ENCODE results near the gene SOHLH1. TPM values are rescaled to one million over a fixed set of nuclear protein-coding genes. Genes with fewer than 3 reads are reported as not detected.

SOHLH1 gene
- total RNA-seq, 4 donors from 2014 or later: not detected

GRCh38 chr9:135697226-135697625, 2.1 kb downstream of the SOHLH1 start:
- no peak for ATAC-seq (ENCODE audit: low FRiP score)
- TF ChIP-seq, protein P1, sequence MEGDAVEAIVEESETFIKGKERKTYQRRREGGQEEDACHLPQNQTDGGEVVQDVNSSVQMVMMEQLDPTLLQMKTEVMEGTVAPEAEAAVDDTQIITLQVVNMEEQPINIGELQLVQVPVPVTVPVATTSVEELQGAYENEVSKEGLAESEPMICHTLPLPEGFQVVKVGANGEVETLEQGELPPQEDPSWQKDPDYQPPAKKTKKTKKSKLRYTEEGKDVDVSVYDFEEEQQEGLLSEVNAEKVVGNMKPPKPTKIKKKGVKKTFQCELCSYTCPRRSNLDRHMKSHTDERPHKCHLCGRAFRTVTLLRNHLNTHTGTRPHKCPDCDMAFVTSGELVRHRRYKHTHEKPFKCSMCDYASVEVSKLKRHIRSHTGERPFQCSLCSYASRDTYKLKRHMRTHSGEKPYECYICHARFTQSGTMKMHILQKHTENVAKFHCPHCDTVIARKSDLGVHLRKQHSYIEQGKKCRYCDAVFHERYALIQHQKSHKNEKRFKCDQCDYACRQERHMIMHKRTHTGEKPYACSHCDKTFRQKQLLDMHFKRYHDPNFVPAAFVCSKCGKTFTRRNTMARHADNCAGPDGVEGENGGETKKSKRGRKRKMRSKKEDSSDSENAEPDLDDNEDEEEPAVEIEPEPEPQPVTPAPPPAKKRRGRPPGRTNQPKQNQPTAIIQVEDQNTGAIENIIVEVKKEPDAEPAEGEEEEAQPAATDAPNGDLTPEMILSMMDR (IDR thresholded peaks at IDR 0.05): no peak
- no peak for DNase-seq (ENCODE audit: low spot score)

DNA sequence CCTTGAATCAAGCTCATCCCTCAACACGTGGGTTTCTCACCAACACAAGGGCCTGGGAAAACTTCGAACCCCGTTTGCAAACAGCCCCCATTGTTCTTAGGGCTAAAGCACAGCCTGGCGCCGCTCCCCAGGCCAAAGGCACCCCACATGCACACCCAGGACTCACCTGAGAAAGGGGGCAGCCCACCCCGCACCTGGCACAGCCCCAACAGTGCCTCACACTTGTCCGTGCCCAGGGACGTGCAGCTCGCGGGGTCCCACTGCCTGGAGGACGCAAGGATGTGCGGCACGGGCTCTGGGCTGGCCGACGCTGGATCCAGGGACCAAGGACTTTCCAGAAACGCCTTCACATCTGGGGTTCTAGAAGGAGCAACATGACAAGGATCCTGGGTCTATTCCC, 2.8 kb downstream of the SOHLH1 start:
- ATAC-seq (ENCODE audit: low FRiP score) (no peak), DNase-seq (ENCODE audit: low spot score) (no peak)
- TF ChIP-seq, protein P1 (IDR thresholded peaks at IDR 0.05): no peak

- TF ChIP-seq, protein P1 (IDR thresholded peaks at IDR 0.05): no peak
- ATAC-seq (ENCODE audit: low FRiP score): no peak
- no peak for DNase-seq (ENCODE audit: low spot score)
Measured at GRCh38 chr9:135695642-135696041, 3.6 kb downstream of the SOHLH1 start.

DNA sequence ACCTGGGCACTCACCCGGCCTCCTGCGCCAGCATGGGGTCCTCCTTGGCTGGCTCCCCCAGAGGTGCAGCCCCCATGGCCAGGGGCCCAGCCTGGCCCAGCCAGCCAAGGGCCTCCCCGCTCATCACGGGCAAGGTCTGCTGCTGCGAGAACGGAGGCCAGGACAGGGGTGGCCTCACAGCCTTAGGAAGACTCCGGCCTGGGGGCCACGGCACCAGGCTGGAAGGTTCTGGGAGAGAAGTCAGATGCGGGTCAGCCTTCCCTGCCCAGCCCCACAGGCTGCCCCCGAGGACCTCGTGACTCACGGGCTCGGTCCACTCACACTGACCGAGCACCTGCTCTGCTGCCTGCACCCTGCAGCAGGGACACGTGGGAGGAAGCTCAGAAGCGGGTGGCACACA, 4.2 kb downstream of the SOHLH1 start:
- TF ChIP-seq, protein P1 (IDR thresholded peaks at IDR 0.05): no peak
- ATAC-seq (ENCODE audit: low FRiP score) (no peak), DNase-seq (ENCODE audit: low spot score) (no peak)

DNA sequence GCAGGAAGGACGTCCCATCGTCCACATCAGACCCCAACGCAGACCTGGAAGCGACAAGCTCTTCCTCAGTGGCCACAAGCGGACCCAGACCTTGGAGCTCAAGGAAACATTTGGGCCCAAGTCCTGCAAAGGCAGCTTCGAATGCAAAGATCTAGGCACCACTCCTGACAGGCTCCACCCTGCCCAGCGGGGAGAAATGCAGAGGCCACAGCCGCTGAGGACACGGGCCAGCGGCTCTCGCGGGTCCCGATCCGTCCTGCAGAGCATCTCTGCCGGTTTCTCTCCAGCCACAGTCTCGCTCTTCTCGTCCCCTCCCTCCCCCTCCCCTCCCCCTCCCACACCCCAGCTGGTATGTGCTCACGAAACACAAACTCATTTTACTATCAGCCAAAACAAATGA, 4.9 kb downstream of the SOHLH1 start:
- TF ChIP-seq, protein P1 (IDR thresholded peaks at IDR 0.05): no peak
- ATAC-seq (ENCODE audit: low FRiP score) (no peak), DNase-seq (ENCODE audit: low spot score) (no peak)

GRCh38 chr9:135693771-135694170, 5.5 kb downstream of the SOHLH1 start:
- ATAC-seq (ENCODE audit: low FRiP score) (no peak), DNase-seq (ENCODE audit: low spot score) (no peak)
- TF ChIP-seq, protein P1 (IDR thresholded peaks at IDR 0.05): no peak

GRCh38 chr9:135693265-135693664, 6.0 kb downstream of the SOHLH1 start:
- ATAC-seq (ENCODE audit: low FRiP score) (no peak), DNase-seq (ENCODE audit: low spot score) (no peak)
- TF ChIP-seq, protein P1 (IDR thresholded peaks at IDR 0.05): no peak
